Measurements from ENCODE around the gene PEX16. TPM values are rescaled to one million over a fixed set of nuclear protein-coding genes. Genes with fewer than 3 reads are reported as not detected.

The PEX16 gene
- total and polyA plus RNA-seq, 2 of the 13 experiments (the other 11 are each of a cell fraction or from before 2014, with no cell fraction given) = 12.5 to 21.8 TPM

DNA sequence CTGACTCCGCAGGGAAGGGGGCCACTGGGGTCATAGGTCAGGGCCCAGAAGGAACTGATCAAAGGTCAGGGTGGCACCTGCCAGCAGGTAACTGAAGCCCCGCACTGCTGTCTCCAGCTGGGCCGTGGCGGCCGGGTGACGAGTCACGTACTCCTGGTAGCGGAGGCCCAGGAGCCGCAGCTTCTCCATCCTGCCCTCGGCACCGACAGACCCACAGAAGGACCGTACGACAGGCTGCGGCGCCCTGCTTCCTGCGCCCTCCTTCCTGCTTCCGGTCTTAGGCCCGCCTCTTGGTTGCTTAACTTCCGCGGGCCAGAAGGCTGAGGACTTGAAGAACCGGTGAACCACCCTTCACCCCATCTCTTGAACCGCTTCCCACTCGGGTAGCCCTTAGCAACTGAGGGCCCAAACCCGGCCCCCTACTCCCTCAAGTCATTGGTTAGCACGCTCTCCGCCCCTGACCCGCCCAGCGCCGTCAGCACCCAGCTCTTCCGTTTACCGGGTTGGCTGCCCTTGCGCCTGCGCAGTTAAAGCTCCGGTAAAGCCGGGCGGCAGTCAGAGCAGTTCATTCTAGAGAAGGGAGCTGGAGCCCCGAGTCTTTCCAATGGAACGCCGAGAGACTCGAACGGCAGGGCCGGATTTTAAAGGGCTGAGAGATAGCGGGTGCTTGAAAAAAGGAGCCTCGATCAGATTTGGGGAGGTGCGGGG is at the start of gene PEX16 (continued):
- 0 out of 2 replicates have a peak, but pooled peaks have one; percentile 35 for TF ChIP-seq GATA4 (IDR thresholded peaks at IDR 0.05; ENCODE audit: borderline replicate concordance, low read depth)
- TF ChIP-seq ATM (IDR thresholded peaks at IDR 0.05; ENCODE audit: borderline replicate concordance) = no peak
- TF ChIP-seq MEIS2 (CRISPR knock-in tag; IDR thresholded peaks at IDR 0.05) = no peak
- TF ChIP-seq ZFP36L2 (CRISPR knock-in tag; IDR thresholded peaks at IDR 0.05) = no peak
- 0 out of 2 replicates have a peak, but pooled peaks have one; percentile 41 for TF ChIP-seq MIER2 (CRISPR knock-in tag; IDR thresholded peaks at IDR 0.05)
- TF ChIP-seq TEAD2 (CRISPR knock-in tag; IDR thresholded peaks at IDR 0.05) = no peak
- TF ChIP-seq YEATS2 (CRISPR knock-in tag; IDR thresholded peaks at IDR 0.05; ENCODE audit: borderline replicate concordance) = peak; percentile 83
- no peak for TF ChIP-seq PREB (CRISPR knock-in tag; IDR thresholded peaks at IDR 0.05)
- 0 out of 2 replicates have a peak, but pooled peaks have one; percentile 51 for TF ChIP-seq IRX3 (CRISPR knock-in tag; IDR thresholded peaks at IDR 0.05; ENCODE audit: borderline replicate concordance, low read depth)
- TF ChIP-seq SMC3 (IDR thresholded peaks at IDR 0.05; ENCODE audit: low read length) = no peak
- peak; percentile 64; the same call in 1 of the 2 replicates for TF ChIP-seq ZBTB40 (IDR thresholded peaks at IDR 0.05)
- peak; percentile 82 for TF ChIP-seq ZBTB40 (CRISPR knock-in tag; IDR thresholded peaks at IDR 0.05)
- TF ChIP-seq ASH2L (IDR thresholded peaks at IDR 0.05; ENCODE audit: insufficient read length, low read depth, low read length) = peak; percentile 63
- TF ChIP-seq KLF15 (CRISPR knock-in tag; IDR thresholded peaks at IDR 0.05; ENCODE audit: borderline replicate concordance) = 0 out of 2 replicates have a peak, but pooled peaks have one; percentile 41
- no peak; the same call in 2 of the 3 replicates for TF ChIP-seq MXI1 (IDR thresholded peaks at IDR 0.05; ENCODE audit: borderline replicate concordance, low read depth, low read length)
- TF ChIP-seq SKI (IDR thresholded peaks at IDR 0.05; ENCODE audit: partially characterized antibody) = no peak
